T-helper 2 cell treated with Interferon-gamma antibody and Interleukin-4, amounts not matched to agents 5 μg/mL and 100 μg/mL, for 36 hours (primary cell): ENCODE measurements around the gene COX14.
A peak's percentile ranks its signal among the peaks of the same experiment; 100 is the strongest.

ENCODE experiments used
- DNase-seq: peaks from one replicate; pipeline ENCODE4 v3.0.0; 2021; ENCODE audit warnings: low spot score
- H3K27ac Mint-ChIP-seq: one replicate; pipeline ENCODE4 v1.8.0; 2021; ENCODE audit warnings: mild to moderate bottlenecking, mixed read lengths
- H3K27me3 Mint-ChIP-seq: one replicate; pipeline ENCODE4 v1.8.0; 2021; ENCODE audit warnings: low read depth, mixed read lengths
- H3K36me3 Mint-ChIP-seq: one replicate; pipeline ENCODE4 v1.8.0; 2021; ENCODE audit warnings: low read depth, mixed read lengths
- H3K4me1 Mint-ChIP-seq: one replicate; pipeline ENCODE4 v1.8.0; 2021; ENCODE audit warnings: low read depth, mixed read lengths
- H3K4me3 Mint-ChIP-seq: one replicate; pipeline ENCODE4 v1.8.0; 2022; ENCODE audit warnings: mild to moderate bottlenecking, moderate library complexity, mixed read lengths
- H3K9me3 Mint-ChIP-seq: one replicate; pipeline ENCODE4 v1.8.0; 2021; ENCODE audit warnings: mixed read lengths

Gene COX14

GRCh38 chr12:50110127-50110761, 1.8 kb upstream of the COX14 start:
- H3K9me3 Mint-ChIP-seq: no peaks in the 10 kb centered on the region
- peak overlapping the region; percentile 26 for H3K4me3 Mint-ChIP-seq
- peaks cover 9% of the 10 kb centered on the region for H3K4me1 Mint-ChIP-seq
- H3K27ac Mint-ChIP-seq: peak overlapping the region; percentile 73
- DNase-seq: no peak
- H3K36me3 Mint-ChIP-seq: peaks cover 12% of the 10 kb centered on the region
- H3K27me3 Mint-ChIP-seq: no peaks in the 10 kb centered on the region

- peaks cover 11% of the 10 kb centered on the region for H3K4me1 Mint-ChIP-seq
- H3K27me3 Mint-ChIP-seq: no peaks in the 10 kb centered on the region
- H3K27ac Mint-ChIP-seq: peak overlapping the region; percentile 100
- H3K9me3 Mint-ChIP-seq: no peaks in the 10 kb centered on the region
- H3K36me3 Mint-ChIP-seq: peaks cover 17% of the 10 kb centered on the region
- DNase-seq: no peak
- peak overlapping the region; percentile 99 for H3K4me3 Mint-ChIP-seq
Observed at GRCh38 chr12:50110762-50111351, 1.2 kb upstream of the COX14 start.

- H3K27me3 Mint-ChIP-seq: no peaks in the 10 kb centered on the region
- H3K27ac Mint-ChIP-seq: peak overlapping the region; percentile 100
- peaks cover 19% of the 10 kb centered on the region for H3K36me3 Mint-ChIP-seq
- no peak for DNase-seq
- no peaks in the 10 kb centered on the region for H3K9me3 Mint-ChIP-seq
- peak overlapping the region; percentile 99 for H3K4me3 Mint-ChIP-seq
- H3K4me1 Mint-ChIP-seq: peaks cover 11% of the 10 kb centered on the region
Observed at GRCh38 chr12:50111395-50111692, 692 bp upstream of the COX14 start.

GRCh38 chr12:50112456-50113218, 601 bp downstream of the COX14 start:
- Mint-ChIP-seq H3K4me1 (peaks cover 13% of the 10 kb centered on the region), H3K9me3 (no peaks in the 10 kb centered on the region), H3K4me3 (peak overlapping the region; percentile 99), H3K27ac (peak overlapping the region; percentile 100), H3K27me3 (no peaks in the 10 kb centered on the region), H3K36me3 (peaks cover 26% of the 10 kb centered on the region)
- no peak for DNase-seq

GRCh38 chr12:50117057-50117622, 5.1 kb downstream of the COX14 start:
- no peak overlapping the region for H3K27ac Mint-ChIP-seq
- no peak overlapping the region for H3K4me3 Mint-ChIP-seq
- H3K27me3 Mint-ChIP-seq: no peaks in the 10 kb centered on the region
- no peaks in the 10 kb centered on the region for H3K9me3 Mint-ChIP-seq
- DNase-seq: no peak
- H3K4me1 Mint-ChIP-seq: peaks cover 9% of the 10 kb centered on the region
- peaks cover 43% of the 10 kb centered on the region for H3K36me3 Mint-ChIP-seq

- no peak overlapping the region for H3K27ac Mint-ChIP-seq
- peaks cover 41% of the 10 kb centered on the region for H3K36me3 Mint-ChIP-seq
Observed at GRCh38 chr12:50119387-50119786, 7.4 kb downstream of the COX14 start.

GRCh38 chr12:50120521-50120920, 8.5 kb downstream of the COX14 start:
- H3K27ac Mint-ChIP-seq: no peak overlapping the region
- H3K4me3 Mint-ChIP-seq: no peak overlapping the region
- peaks cover 12% of the 10 kb centered on the region for H3K4me1 Mint-ChIP-seq
- no peaks in the 10 kb centered on the region for H3K27me3 Mint-ChIP-seq
- peaks cover 40% of the 10 kb centered on the region for H3K36me3 Mint-ChIP-seq
- no peak for DNase-seq
- no peaks in the 10 kb centered on the region for H3K9me3 Mint-ChIP-seq

More at GRCh38 chr12:50119387-50119786, 7.4 kb downstream of the COX14 start:
- no peak for DNase-seq
- Mint-ChIP-seq H3K4me1 (peaks cover 8% of the 10 kb centered on the region), H3K9me3 (no peaks in the 10 kb centered on the region), H3K27me3 (no peaks in the 10 kb centered on the region), H3K4me3 (no peak overlapping the region)

GRCh38 chr12:50120953-50121352, 8.9 kb downstream of the COX14 start:
- no peak overlapping the region for H3K27ac Mint-ChIP-seq
- H3K4me3 Mint-ChIP-seq: no peak overlapping the region

GRCh38 chr12:50121641-50122040, 9.6 kb downstream of the COX14 start:
- DNase-seq: no peak
- no peak overlapping the region for H3K4me3 Mint-ChIP-seq
- peaks cover 11% of the 10 kb centered on the region for H3K4me1 Mint-ChIP-seq
- H3K36me3 Mint-ChIP-seq: peaks cover 33% of the 10 kb centered on the region
- H3K27ac Mint-ChIP-seq: no peak overlapping the region
- H3K9me3 Mint-ChIP-seq: no peaks in the 10 kb centered on the region
- no peaks in the 10 kb centered on the region for H3K27me3 Mint-ChIP-seq

More at GRCh38 chr12:50120953-50121352, 8.9 kb downstream of the COX14 start:
- Mint-ChIP-seq H3K4me1 (peaks cover 13% of the 10 kb centered on the region), H3K9me3 (no peaks in the 10 kb centered on the region), H3K27me3 (no peaks in the 10 kb centered on the region), H3K36me3 (peaks cover 36% of the 10 kb centered on the region)
- no peak for DNase-seq

GRCh38 chr12:50123203-50123602, 11.2 kb downstream of the COX14 start:
- peaks cover 38% of the 10 kb centered on the region for H3K36me3 Mint-ChIP-seq
- H3K27me3 Mint-ChIP-seq: no peaks in the 10 kb centered on the region
- no peak overlapping the region for H3K27ac Mint-ChIP-seq
- no peak overlapping the region for H3K4me3 Mint-ChIP-seq
- DNase-seq: no peak
- H3K4me1 Mint-ChIP-seq: peaks cover 14% of the 10 kb centered on the region
- H3K9me3 Mint-ChIP-seq: no peaks in the 10 kb centered on the region

GRCh38 chr12:50127546-50127945, 15.5 kb downstream of the COX14 start:
- H3K9me3 Mint-ChIP-seq: no peaks in the 10 kb centered on the region
- peaks cover 16% of the 10 kb centered on the region for H3K4me1 Mint-ChIP-seq
- H3K36me3 Mint-ChIP-seq: peaks cover 42% of the 10 kb centered on the region

GRCh38 chr12:50129290-50129689, 17.3 kb downstream of the COX14 start:
- H3K4me1 Mint-ChIP-seq: peaks cover 19% of the 10 kb centered on the region
- no peak overlapping the region for H3K4me3 Mint-ChIP-seq
- H3K27me3 Mint-ChIP-seq: no peaks in the 10 kb centered on the region
- no peak overlapping the region for H3K27ac Mint-ChIP-seq
- no peak for DNase-seq
- peaks cover 47% of the 10 kb centered on the region for H3K36me3 Mint-ChIP-seq
- H3K9me3 Mint-ChIP-seq: no peaks in the 10 kb centered on the region

More at GRCh38 chr12:50127546-50127945, 15.5 kb downstream of the COX14 start:
- H3K4me3 Mint-ChIP-seq: no peak overlapping the region
- no peak overlapping the region for H3K27ac Mint-ChIP-seq
- H3K27me3 Mint-ChIP-seq: no peaks in the 10 kb centered on the region
- no peak for DNase-seq

- no peak for DNase-seq
- peaks cover 9% of the 10 kb centered on the region for H3K4me1 Mint-ChIP-seq
- H3K27ac Mint-ChIP-seq: peak overlapping the region; percentile 58
- H3K9me3 Mint-ChIP-seq: no peaks in the 10 kb centered on the region
- no peak overlapping the region for H3K4me3 Mint-ChIP-seq
- peaks cover 56% of the 10 kb centered on the region for H3K36me3 Mint-ChIP-seq
- no peaks in the 10 kb centered on the region for H3K27me3 Mint-ChIP-seq
Observed at GRCh38 chr12:50132505-50133135, 20.6 kb downstream of the COX14 start.

GRCh38 chr12:50142993-50143392, 31.0 kb downstream of the COX14 start:
- H3K27ac Mint-ChIP-seq: no peak overlapping the region
- H3K4me1 Mint-ChIP-seq: peaks cover 9% of the 10 kb centered on the region
- H3K4me3 Mint-ChIP-seq: no peak overlapping the region
- no peak for DNase-seq
- H3K9me3 Mint-ChIP-seq: no peaks in the 10 kb centered on the region
- no peaks in the 10 kb centered on the region for H3K27me3 Mint-ChIP-seq
- peaks cover 37% of the 10 kb centered on the region for H3K36me3 Mint-ChIP-seq
